Suprapubic skin (tissue), 3 donors: ENCODE data around the gene MN1.

Source experiments
- POLR2A ChIP-seq, 2 donors: fragments of 450-650 bp; IDR thresholded peaks; one replicate each; pipeline ENCODE4 v1.6.1; 2017; ENCODE audit warnings: antibody characterized with exemption in 2 of 2, mild to moderate bottlenecking in 2 of 2, moderate library complexity in 2 of 2
- TF ChIP-seq, protein P1 (sequence below), 2 donors: fragments of 200-600 bp in 1 of 2; fragments of 450-650 bp in 1 of 2; sonication (generic) in 1 of 2; IDR thresholded peaks; one replicate each; pipeline ENCODE4 v1.5.1; 2016 to 2019; ENCODE audit warnings: antibody characterized with exemption in 2 of 2, mild to moderate bottlenecking in 1 of 2, moderate library complexity in 1 of 2

DNA sequence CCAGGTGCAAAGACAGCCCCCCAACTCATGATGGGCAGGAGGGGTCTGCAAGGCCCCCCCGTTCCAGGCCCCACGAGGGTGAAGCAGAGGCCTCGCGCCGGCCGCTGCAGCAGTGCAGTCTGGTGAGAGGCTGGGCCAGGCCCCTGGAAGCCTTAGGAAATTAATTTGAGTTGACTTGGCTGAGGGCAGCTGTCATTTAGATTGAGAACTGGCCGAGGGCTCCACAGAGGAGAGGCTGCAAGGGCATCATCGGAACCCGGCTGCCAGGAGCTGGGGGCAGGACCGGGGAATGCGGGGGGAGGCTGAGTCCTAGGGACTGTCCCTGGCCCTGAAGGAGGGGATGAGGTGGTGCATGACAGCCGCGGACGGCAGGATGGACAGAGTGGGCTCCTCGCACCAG, 39.9 kb downstream of the MN1 start:
- no peak for TF ChIP-seq POLR2A (IDR thresholded peaks at IDR 0.05)
- TF ChIP-seq, protein P1, sequence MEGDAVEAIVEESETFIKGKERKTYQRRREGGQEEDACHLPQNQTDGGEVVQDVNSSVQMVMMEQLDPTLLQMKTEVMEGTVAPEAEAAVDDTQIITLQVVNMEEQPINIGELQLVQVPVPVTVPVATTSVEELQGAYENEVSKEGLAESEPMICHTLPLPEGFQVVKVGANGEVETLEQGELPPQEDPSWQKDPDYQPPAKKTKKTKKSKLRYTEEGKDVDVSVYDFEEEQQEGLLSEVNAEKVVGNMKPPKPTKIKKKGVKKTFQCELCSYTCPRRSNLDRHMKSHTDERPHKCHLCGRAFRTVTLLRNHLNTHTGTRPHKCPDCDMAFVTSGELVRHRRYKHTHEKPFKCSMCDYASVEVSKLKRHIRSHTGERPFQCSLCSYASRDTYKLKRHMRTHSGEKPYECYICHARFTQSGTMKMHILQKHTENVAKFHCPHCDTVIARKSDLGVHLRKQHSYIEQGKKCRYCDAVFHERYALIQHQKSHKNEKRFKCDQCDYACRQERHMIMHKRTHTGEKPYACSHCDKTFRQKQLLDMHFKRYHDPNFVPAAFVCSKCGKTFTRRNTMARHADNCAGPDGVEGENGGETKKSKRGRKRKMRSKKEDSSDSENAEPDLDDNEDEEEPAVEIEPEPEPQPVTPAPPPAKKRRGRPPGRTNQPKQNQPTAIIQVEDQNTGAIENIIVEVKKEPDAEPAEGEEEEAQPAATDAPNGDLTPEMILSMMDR (IDR thresholded peaks at IDR 0.05), result no peak
